ENCODE measurements around the gene CHN1. TPM values are rescaled to one million over a fixed set of nuclear protein-coding genes. Genes with fewer than 3 reads are reported as not detected.

CHN1 gene
- total RNA-seq, 1 donor from 2014 or later, result 14.2 TPM

DNA sequence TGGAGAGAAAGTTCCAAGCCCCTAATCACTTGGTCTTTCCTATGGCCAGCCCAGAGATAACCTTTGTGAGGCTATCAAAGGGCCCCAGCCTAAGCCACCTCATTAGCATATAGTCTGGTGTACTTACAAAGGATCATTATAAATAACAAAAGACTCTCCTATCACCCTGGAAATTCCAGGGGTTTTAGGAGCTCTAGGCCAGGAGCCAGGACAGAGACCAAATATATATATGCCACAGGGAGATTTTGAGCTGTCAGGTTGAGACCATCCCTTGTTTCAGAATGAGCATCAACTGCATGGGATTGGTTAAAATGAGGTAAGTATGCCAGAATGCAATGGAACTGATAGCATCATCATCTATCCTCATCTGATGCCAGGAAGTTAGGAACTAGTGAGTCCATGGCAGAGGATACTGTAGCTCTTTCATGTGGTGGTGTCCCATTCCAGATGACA lies 208.8 kb downstream of the CHN1 start:
- H3K27me3 ChIP-seq (ENCODE audit: low read depth), result no peaks in the 10 kb centered on the region
- TF ChIP-seq, protein P1, sequence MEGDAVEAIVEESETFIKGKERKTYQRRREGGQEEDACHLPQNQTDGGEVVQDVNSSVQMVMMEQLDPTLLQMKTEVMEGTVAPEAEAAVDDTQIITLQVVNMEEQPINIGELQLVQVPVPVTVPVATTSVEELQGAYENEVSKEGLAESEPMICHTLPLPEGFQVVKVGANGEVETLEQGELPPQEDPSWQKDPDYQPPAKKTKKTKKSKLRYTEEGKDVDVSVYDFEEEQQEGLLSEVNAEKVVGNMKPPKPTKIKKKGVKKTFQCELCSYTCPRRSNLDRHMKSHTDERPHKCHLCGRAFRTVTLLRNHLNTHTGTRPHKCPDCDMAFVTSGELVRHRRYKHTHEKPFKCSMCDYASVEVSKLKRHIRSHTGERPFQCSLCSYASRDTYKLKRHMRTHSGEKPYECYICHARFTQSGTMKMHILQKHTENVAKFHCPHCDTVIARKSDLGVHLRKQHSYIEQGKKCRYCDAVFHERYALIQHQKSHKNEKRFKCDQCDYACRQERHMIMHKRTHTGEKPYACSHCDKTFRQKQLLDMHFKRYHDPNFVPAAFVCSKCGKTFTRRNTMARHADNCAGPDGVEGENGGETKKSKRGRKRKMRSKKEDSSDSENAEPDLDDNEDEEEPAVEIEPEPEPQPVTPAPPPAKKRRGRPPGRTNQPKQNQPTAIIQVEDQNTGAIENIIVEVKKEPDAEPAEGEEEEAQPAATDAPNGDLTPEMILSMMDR (IDR thresholded peaks at IDR 0.05; ENCODE audit: borderline replicate concordance), result no peak
- no peak for DNase-seq
- peaks cover 24% of the 10 kb centered on the region for H3K36me3 ChIP-seq
- no peaks in the 10 kb centered on the region for H3K9me3 ChIP-seq (replicated peaks)
- intact Hi-C loops (cut with micrococcal nuclease), result no loop called here
- H3K4me3 ChIP-seq, result no peak overlapping the region
- no peaks in the 10 kb centered on the region for H3K4me1 ChIP-seq
- no peak overlapping the region for H3K27ac ChIP-seq (replicated peaks)

DNA sequence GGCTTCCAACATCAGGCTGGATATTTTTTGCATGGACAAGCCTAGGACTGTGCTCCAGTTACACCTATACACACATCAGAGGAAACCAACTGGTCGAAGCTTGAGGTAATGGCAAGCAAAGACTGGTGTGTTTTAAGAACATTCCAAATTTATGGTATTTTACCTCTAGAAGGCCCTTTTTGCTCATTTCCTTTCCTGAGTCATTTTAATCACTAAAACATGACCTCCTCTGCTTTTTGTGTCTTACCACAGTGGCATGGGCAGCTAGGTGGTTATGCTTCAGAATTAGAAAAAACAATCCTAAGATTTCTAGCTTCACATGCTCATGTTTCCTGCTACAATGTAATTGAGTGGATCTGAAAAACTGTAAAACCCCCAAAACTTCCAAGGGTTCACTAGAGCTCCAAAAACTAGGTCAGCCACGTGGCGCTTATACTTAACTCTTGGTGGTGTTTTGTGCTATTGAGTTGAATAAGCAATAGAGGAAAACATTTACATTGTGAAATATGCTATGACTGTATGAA lies 210.3 kb downstream of the CHN1 start:
- intact Hi-C loops (cut with micrococcal nuclease), result no loop called here
- Histone ChIP-seq H3K36me3 (peaks cover 12% of the 10 kb centered on the region), H3K4me1 (no peaks in the 10 kb centered on the region), H3K27me3 (ENCODE audit: low read depth) (no peaks in the 10 kb centered on the region), H3K27ac (replicated peaks) (no peak overlapping the region), H3K9me3 (replicated peaks) (no peaks in the 10 kb centered on the region), H3K4me3 (no peak overlapping the region)
- DNase-seq, result no peak
- TF ChIP-seq, protein P1 (IDR thresholded peaks at IDR 0.05; ENCODE audit: borderline replicate concordance), result no peak

DNA sequence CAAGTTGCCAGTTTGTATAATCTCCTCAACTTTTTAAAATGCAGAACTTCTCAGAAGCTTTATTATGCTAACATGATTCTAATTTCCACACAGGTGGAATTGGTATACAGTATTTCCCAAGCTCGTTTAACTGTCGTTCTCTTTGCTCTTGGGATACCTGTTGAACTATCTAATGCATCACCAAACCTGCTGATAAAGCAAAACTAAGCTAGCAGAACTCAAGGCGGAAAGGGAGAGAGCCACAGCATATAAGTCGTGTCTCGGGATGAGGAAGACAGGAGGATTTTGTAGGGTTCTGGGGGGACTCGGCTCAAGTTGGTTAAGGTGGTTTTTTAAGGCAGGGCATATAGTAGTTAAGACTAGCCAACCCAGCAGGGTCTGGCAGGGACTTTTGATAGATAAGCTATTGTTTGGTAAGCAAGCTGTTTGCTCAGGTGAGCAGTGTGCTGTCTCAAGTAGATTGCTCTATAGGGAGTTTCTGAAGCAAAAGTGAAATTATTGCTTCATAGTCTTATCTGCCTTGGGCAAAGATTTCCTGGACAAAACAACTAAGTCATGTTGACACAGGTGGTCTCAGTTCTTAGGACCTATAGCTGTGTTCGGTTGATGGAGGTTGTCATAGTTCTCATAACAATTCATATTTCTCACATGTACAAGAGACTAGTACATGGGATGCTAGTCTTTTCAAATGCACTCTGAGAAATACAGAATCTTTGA lies 212.7 kb downstream of the CHN1 start:
- H3K4me1 ChIP-seq, result no peaks in the 10 kb centered on the region
- intact Hi-C loops (cut with micrococcal nuclease), result no loop called here
- no peak for DNase-seq

DNA sequence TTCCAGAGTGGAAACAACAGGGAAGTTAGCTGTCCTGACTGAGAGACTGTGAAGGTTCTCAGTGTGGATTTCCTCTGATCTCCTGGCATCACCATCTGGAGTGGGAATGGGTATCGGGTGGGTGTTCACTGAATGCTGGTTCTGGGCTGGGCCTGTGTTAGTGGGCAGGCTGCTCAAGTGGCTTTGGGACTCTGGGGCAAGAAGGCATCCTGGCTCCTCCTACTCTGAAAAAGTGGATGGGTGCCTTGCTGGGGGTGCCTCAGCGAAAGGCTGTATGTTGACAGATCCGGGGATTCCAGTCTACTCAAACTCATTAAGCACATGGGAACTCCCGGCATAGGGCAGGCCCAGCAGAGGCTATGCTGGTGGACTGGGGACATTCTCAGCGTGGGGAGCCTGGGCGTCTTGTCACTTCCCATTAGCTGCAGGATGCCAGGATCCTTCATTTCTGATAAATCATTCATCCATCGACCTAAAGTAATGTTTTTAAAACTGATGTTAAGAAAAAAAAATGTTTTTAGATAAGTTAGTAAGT lies 213.4 kb downstream of the CHN1 start:
- TF ChIP-seq, protein P1 (IDR thresholded peaks at IDR 0.05; ENCODE audit: borderline replicate concordance), result no peak

More for the DNA sequence above, 212.7 kb downstream of the CHN1 start:
- Histone ChIP-seq H3K36me3 (no peaks in the 10 kb centered on the region), H3K4me3 (no peak overlapping the region), H3K27me3 (ENCODE audit: low read depth) (no peaks in the 10 kb centered on the region), H3K9me3 (replicated peaks) (no peaks in the 10 kb centered on the region), H3K27ac (replicated peaks) (no peak overlapping the region)
- TF ChIP-seq, protein P1 (IDR thresholded peaks at IDR 0.05; ENCODE audit: borderline replicate concordance), result no peak

DNA sequence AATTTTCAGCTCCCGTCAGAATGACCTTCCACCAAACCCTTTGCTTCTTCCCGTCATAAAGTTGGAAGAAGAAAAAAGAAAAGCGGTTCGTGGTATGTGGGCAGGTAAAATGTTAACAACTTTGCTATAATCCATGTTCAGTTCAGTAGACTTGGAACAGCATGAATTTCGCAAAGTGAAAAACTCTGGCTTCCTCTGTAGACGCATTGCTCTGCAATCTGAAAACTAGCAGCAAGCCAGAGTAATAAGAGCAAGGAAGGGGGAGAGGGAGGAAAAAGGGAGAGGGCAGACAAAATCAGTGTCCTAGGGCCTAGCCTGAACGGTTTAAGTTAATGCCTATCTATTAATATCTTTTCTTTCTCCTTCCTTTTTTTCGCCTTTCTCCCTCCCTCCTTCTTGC lies 214.2 kb downstream of the CHN1 start:
- no peak for DNase-seq
- intact Hi-C loops (cut with micrococcal nuclease), result no loop called here
- no peak overlapping the region for H3K4me3 ChIP-seq
- TF ChIP-seq, protein P1 (IDR thresholded peaks at IDR 0.05; ENCODE audit: borderline replicate concordance), result no peak
- no peaks in the 10 kb centered on the region for H3K36me3 ChIP-seq
- H3K4me1 ChIP-seq, result no peaks in the 10 kb centered on the region
- H3K27ac ChIP-seq (replicated peaks), result no peak overlapping the region
- no peaks in the 10 kb centered on the region for H3K27me3 ChIP-seq (ENCODE audit: low read depth)
- no peaks in the 10 kb centered on the region for H3K9me3 ChIP-seq (replicated peaks)

More for the DNA sequence above, 213.4 kb downstream of the CHN1 start:
- H3K27ac ChIP-seq (replicated peaks), result no peak overlapping the region
- H3K36me3 ChIP-seq, result no peaks in the 10 kb centered on the region
- no peak overlapping the region for H3K4me3 ChIP-seq
- DNase-seq, result no peak
- H3K9me3 ChIP-seq (replicated peaks), result no peaks in the 10 kb centered on the region
- no peaks in the 10 kb centered on the region for H3K4me1 ChIP-seq
- intact Hi-C loops (cut with micrococcal nuclease), result no loop called here
- H3K27me3 ChIP-seq (ENCODE audit: low read depth), result no peaks in the 10 kb centered on the region

All from left ventricle myocardium inferior (tissue), 1 donor.